IMR-90 (cell line): ENCODE data around the gene DEAF1. TPM values are rescaled to one million over a fixed set of nuclear protein-coding genes. Genes with fewer than 3 reads are reported as not detected.
A peak's percentile ranks its signal among the peaks of the same experiment; 100 is the strongest.

ENCODE experiments used
- ATAC-seq: fragments of 200-7000 bp; cut with Tn5 transposase; 2 replicates; pipeline ENCODE4 v1.9.1; 2020; ENCODE audit warnings: low read depth, mild to moderate bottlenecking, moderate library complexity
- BruUV-seq: library from RNA; stranded (reverse); fragments of 400-500 nt; replicated peaks from 2 replicates; lab custom pipeline; 2021; lab: Mats Ljungman, UMichigan
- CTCF ChIA-PET: fragments of 300-600 bp; formaldehyde crosslinking; extraction: SDS; loops from one replicate; lab custom pipeline; 2021; ENCODE audit warnings: antibody characterized with exemption; lab: Yijun Ruan, JAX
- POLR2A ChIA-PET: fragments of 300-600 bp; sonication (Branson Sonifier 250); formaldehyde crosslinking; loops from one replicate; lab custom pipeline; 2022; ENCODE audit warnings: antibody characterized with exemption; ENCODE audit not compliant: unreplicated experiment; lab: Charles Lee
- DNase-seq: peaks from one replicate; pipeline ENCODE4 v3.0.0; 2013
- H2AFZ ChIP-seq: replicated peaks from 2 replicates; pipeline ENCODE3; 2013; ENCODE audit warnings: low read length, mild to moderate bottlenecking; ENCODE audit not compliant: poor library complexity
- H2AK5ac ChIP-seq: 2 replicates; pipeline ENCODE4 v1.6.1; 2013; ENCODE audit warnings: low read depth, low read length, inconsistent platforms
- H2AK9ac ChIP-seq: replicated peaks from 2 replicates; pipeline ENCODE3; 2013; ENCODE audit warnings: mild to moderate bottlenecking, low read depth, low read length, moderate library complexity; ENCODE audit not compliant: poor library complexity
- H2BK120ac ChIP-seq: 2 replicates; pipeline ENCODE4 v1.6.1; 2013; ENCODE audit warnings: low read depth, low read length, inconsistent platforms
- H2BK15ac ChIP-seq: 3 replicates; pipeline ENCODE4 v1.6.1; 2013; ENCODE audit warnings: low read depth, low read length, inconsistent platforms
- H2BK20ac ChIP-seq: 2 replicates; pipeline ENCODE4 v1.6.1; 2013; ENCODE audit warnings: low read depth, mild to moderate bottlenecking, inconsistent platforms, low read length, moderate library complexity
- H2BK5ac ChIP-seq: 2 replicates; pipeline ENCODE4 v1.6.1; 2013; ENCODE audit warnings: mild to moderate bottlenecking, low read depth, low read length, inconsistent platforms; ENCODE audit not compliant: poor library complexity, severe bottlenecking
- H3K14ac ChIP-seq: replicated peaks from 2 replicates; pipeline ENCODE4 v1.6.1; 2013; ENCODE audit warnings: low read depth, low read length, inconsistent platforms
- H3K18ac ChIP-seq: 2 replicates; pipeline ENCODE4 v1.6.1; 2013; ENCODE audit warnings: low read depth, low read length, control low read depth
- H3K23ac ChIP-seq: 2 replicates; pipeline ENCODE4 v1.6.1; 2013; ENCODE audit warnings: low read depth, low read length, inconsistent platforms
- H3K27ac ChIP-seq: 2 replicates; pipeline ENCODE4 v1.5.1; 2013; ENCODE audit warnings: mild to moderate bottlenecking, control low read depth, low read length; ENCODE audit not compliant: insufficient read depth
- H3K27me3 ChIP-seq: 2 replicates; pipeline ENCODE4 v1.6.1; 2013; ENCODE audit warnings: low read length; ENCODE audit not compliant: control insufficient read depth, insufficient read depth
- H3K36me3 ChIP-seq: 2 replicates; pipeline ENCODE4 v1.6.1; 2013; ENCODE audit warnings: low read length, mixed read lengths; ENCODE audit not compliant: control insufficient read depth, insufficient read depth
- H3K4ac ChIP-seq: 2 replicates; pipeline ENCODE4 v1.6.1; 2013; ENCODE audit warnings: low read depth, low read length, inconsistent platforms
- H3K4me1 ChIP-seq: 2 replicates; pipeline ENCODE4 v1.6.1; 2013; ENCODE audit warnings: low read length, mixed read lengths; ENCODE audit not compliant: control insufficient read depth, insufficient read depth
- H3K4me2 ChIP-seq: 2 replicates; pipeline ENCODE4 v1.6.1; 2013; ENCODE audit warnings: low read depth, mild to moderate bottlenecking, control low read depth, low read length, moderate library complexity
- H3K4me3 ChIP-seq: 2 replicates; pipeline ENCODE4 v1.5.1; 2013; ENCODE audit warnings: low read depth, mild to moderate bottlenecking, control low read depth, low read length, moderate library complexity; ENCODE audit not compliant: insufficient read depth
- H3K56ac ChIP-seq: 2 replicates; pipeline ENCODE4 v1.6.1; 2013; ENCODE audit warnings: low read length, inconsistent platforms; ENCODE audit not compliant: insufficient read depth; ENCODE audit errors: extremely low read depth
- H3K79me1 ChIP-seq, 2 experiments: 2 replicates each; pipeline ENCODE4 v1.6.1; 2013; ENCODE audit warnings: low read length in 2 of 2, inconsistent platforms in 1 of 2, low read depth in 1 of 2
- H3K9ac ChIP-seq: 2 replicates; pipeline ENCODE4 v1.6.1; 2013; ENCODE audit warnings: low read depth, low read length, control low read depth
- H3K9me1 ChIP-seq: 2 replicates; pipeline ENCODE4 v1.6.1; 2013; ENCODE audit warnings: low read length, inconsistent platforms; ENCODE audit not compliant: insufficient read depth
- H3K9me3 ChIP-seq: 2 replicates; pipeline ENCODE4 v1.6.1; 2013; ENCODE audit warnings: low read length; ENCODE audit not compliant: control insufficient read depth, insufficient read depth
- H4K20me1 ChIP-seq: 2 replicates; pipeline ENCODE4 v1.6.1; 2013; ENCODE audit warnings: low read length, inconsistent platforms; ENCODE audit not compliant: insufficient read depth
- H4K5ac ChIP-seq: 2 replicates; pipeline ENCODE4 v1.6.1; 2013; ENCODE audit warnings: mild to moderate bottlenecking, low read depth, low read length, control low read depth
- H4K8ac ChIP-seq, 2 experiments: 2 replicates each; pipeline ENCODE4 v1.6.1; 2013; ENCODE audit warnings: low read depth in 2 of 2, low read length in 2 of 2, control low read depth in 1 of 2, inconsistent platforms in 1 of 2
- H4K91ac ChIP-seq: 2 replicates; pipeline ENCODE4 v1.6.1; 2013; ENCODE audit warnings: low read depth, low read length, inconsistent platforms; ENCODE audit not compliant: insufficient read depth
- BHLHE40 ChIP-seq: fragments of 150-350 bp; IDR thresholded peaks from 2 replicates; pipeline ENCODE4 v1.6.1; 2016; ENCODE audit warnings: mild to moderate bottlenecking, low read depth, low read length
- CEBPB ChIP-seq: IDR thresholded peaks from 2 replicates; pipeline ENCODE4 v1.6.1; 2012; ENCODE audit warnings: low read depth, low read length, improper control_type of control experiment
- CHD1 ChIP-seq: IDR thresholded peaks from 2 replicates; pipeline ENCODE4 v1.6.1; 2012; ENCODE audit warnings: low read depth, low read length, improper control_type of control experiment
- ELK1 ChIP-seq: fragments of 150-350 bp; IDR thresholded peaks from 2 replicates; pipeline ENCODE4 v1.6.1; 2016; ENCODE audit warnings: low read depth, mild to moderate bottlenecking, low read length, moderate library complexity, borderline replicate concordance
- FOS ChIP-seq: fragments of 150-350 bp; IDR thresholded peaks from 2 replicates; pipeline ENCODE4 v1.6.1; 2016; ENCODE audit warnings: low read depth, low read length
- MAFK ChIP-seq: IDR thresholded peaks from 2 replicates; pipeline ENCODE4 v1.6.1; 2012; ENCODE audit warnings: low read depth, low read length, improper control_type of control experiment
- MAZ ChIP-seq: IDR thresholded peaks from 2 replicates; pipeline ENCODE4 v1.6.1; 2012; ENCODE audit warnings: low read depth, mild to moderate bottlenecking, low read length, improper control_type of control experiment, moderate library complexity, borderline replicate concordance
- MXI1 ChIP-seq: IDR thresholded peaks from 2 replicates; pipeline ENCODE4 v1.6.1; 2012; ENCODE audit warnings: low read depth, mild to moderate bottlenecking, low read length, moderate library complexity, borderline replicate concordance
- NFE2L2 ChIP-seq: fragments of 150-350 bp; IDR thresholded peaks from 2 replicates; pipeline ENCODE4 v1.6.1; 2016; ENCODE audit warnings: low read depth, mild to moderate bottlenecking, low read length
- RAD21 ChIP-seq: IDR thresholded peaks from 2 replicates; pipeline ENCODE4 v1.6.1; 2012; ENCODE audit warnings: low read length, improper control_type of control experiment
- RCOR1 ChIP-seq: IDR thresholded peaks from 2 replicates; pipeline ENCODE4 v1.6.1; 2012; ENCODE audit warnings: mild to moderate bottlenecking, low read length, improper control_type of control experiment; ENCODE audit not compliant: insufficient replicate concordance
- RFX5 ChIP-seq: IDR thresholded peaks from 2 replicates; pipeline ENCODE4 v1.8.0; 2012; ENCODE audit warnings: low read depth, mild to moderate bottlenecking, low read length, moderate library complexity
- SMC3 ChIP-seq: fragments of 150-350 bp; IDR thresholded peaks from 2 replicates; pipeline ENCODE4 v1.6.1; 2016; ENCODE audit warnings: low read depth, mild to moderate bottlenecking, antibody characterized with exemption, low read length, moderate library complexity
- USF2 ChIP-seq: fragments of 150-350 bp; IDR thresholded peaks from 2 replicates; pipeline ENCODE4 v1.6.1; 2017; ENCODE audit warnings: mild to moderate bottlenecking, antibody characterized with exemption, low read length, low read depth
- WGBS, 2 experiments: methylation state at CpG; one replicate each; pipeline versions ENCODE4 v1.1.5 to v1.1.7; 2013; ENCODE audit warnings: missing lambda C conversion rate in 2 of 2; ENCODE audit not compliant: insufficient read length in 1 of 2; ENCODE audit errors: extremely low coverage in 2 of 2; 5-methylcytosine and 5-hydroxymethylcytosine counted together
- dilution Hi-C: fragments of 300-500 bp; cut with HindIII; formaldehyde crosslinking; loops from one replicate; pipeline ENCODE4 v1.14.3; 2018; ENCODE audit warnings: low sequenced_read_pairs; ENCODE audit not compliant: unreplicated experiment
- in situ Hi-C: fragments of 300-500 bp; cut with MboI; formaldehyde crosslinking; loops from 3 replicates; pipeline ENCODE4 v1.14.3; 2019; ENCODE audit warnings: low sequenced_read_pairs, inconsistent platforms, mixed read lengths
- intact Hi-C: fragments of 100-400 bp; cut with micrococcal nuclease; formaldehyde crosslinking; loops from 2 replicates; pipeline ENCODE4 v1.10.0; 2022
- polyA plus RNA-seq, 3 experiments: library from polyadenylated mRNA; depleted of rRNA; stranded (reverse); fragments of >200 nt; gene quantifications; 2 replicates each; pipeline ENCODE4 v1.2.3, GENCODE V29; 2012; ENCODE audit warnings: low replicate concordance in 1 of 3
- total RNA-seq: library from RNA; depleted of rRNA; stranded (reverse); fragments of >200 nt; gene quantifications from 2 replicates; pipeline ENCODE4 v1.2.3, GENCODE V29; 2012

Gene DEAF1
- total and polyA plus RNA-seq, 2 of the 4 experiments (the other 2 are of a cell fraction), result 22.9 to 31.6 TPM

- intact Hi-C loops, result no loop called here
- Histone ChIP-seq H3K14ac (no peak overlapping the region), H3K9me3 (no peaks in the 10 kb centered on the region), H3K36me3 (peaks cover 10% of the 10 kb centered on the region; the same call in 1 of the 2 replicates), H4K91ac (no peak overlapping the region), H2BK120ac (no peak overlapping the region), H2BK5ac (no peak overlapping the region), H3K56ac (no peak overlapping the region), H3K4ac (no peak overlapping the region), H2BK15ac (no peak overlapping the region), H3K18ac (no peak overlapping the region), H3K79me1 (no peaks in the 10 kb centered on the region), H2AFZ (peak overlapping the region; percentile 67), H3K4me2 (peak overlapping the region; percentile 59; the same call in 1 of the 2 replicates), H4K20me1 (peaks cover 44% of the 10 kb centered on the region), H3K27ac (no peak overlapping the region), H3K4me3 (peak overlapping the region; percentile 23; the same call in 1 of the 2 replicates), H3K9me1 (no peaks in the 10 kb centered on the region), H3K4me1 (peaks cover 10% of the 10 kb centered on the region; the same call in 1 of the 2 replicates), H3K27me3 (peaks cover 16% of the 10 kb centered on the region; the same call in 1 of the 2 replicates), H4K8ac (no peak overlapping the region), H3K9ac (no peak overlapping the region), H2AK5ac (no peak overlapping the region), H2AK9ac (peak overlapping the region; percentile 42), H2BK20ac (no peak overlapping the region), H3K23ac (no peak overlapping the region), H4K5ac (no peak overlapping the region)
- WGBS, 2 experiments, result 21% methylated on average over 13 of the region's 55 CpGs; no CpG with 5 or more reads in 1 of the 2 experiments
- DNase-seq (no peak), ATAC-seq (no peak)
- dilution Hi-C loops, result no loop called here
- in situ Hi-C loops, result no loop called here
- POLR2A ChIA-PET, result interaction anchor here (0.6 kb wide), 1 partner anchor 32 kb away, joined by 9 read pairs; no protein-coding TSS in a partner anchor
- BruUV-seq, result no TSS peak
- CTCF ChIA-PET, result no interaction called here
- no peak for TF ChIP-seq RCOR1
- TF ChIP-seq SMC3, result no peak
- no peak for TF ChIP-seq FOS
- TF ChIP-seq CEBPB, result no peak
- no peak for TF ChIP-seq MAFK
- TF ChIP-seq RAD21, result no peak
- no peak for TF ChIP-seq ELK1
- TF ChIP-seq MXI1, result no peak
- TF ChIP-seq NFE2L2, result no peak
- TF ChIP-seq BHLHE40, result no peak
- no peak for TF ChIP-seq RFX5
- no peak for TF ChIP-seq USF2
- TF ChIP-seq MAZ, result no peak
- no peak for TF ChIP-seq CHD1
Observed at GRCh38 chr11:637593-638521, 57.2 kb downstream of the DEAF1 start.
